Panc1 (cell line): Measurements from ENCODE around the gene GRIK3. TPM values are rescaled to one million over a fixed set of nuclear protein-coding genes. Genes with fewer than 3 reads are reported as not detected.

Experiments
- ATAC-seq: fragments of 200-7000 bp; cut with Tn5 transposase; 2 replicates; pipeline ENCODE4 v1.9.1; 2020; ENCODE audit warnings: mild to moderate bottlenecking, moderate library complexity
- BruUV-seq: library from RNA; stranded (reverse); fragments of 400-500 nt; replicated peaks from 2 replicates; lab custom pipeline; 2021; lab: Mats Ljungman, UMichigan
- CTCF ChIA-PET: fragments of 300-600 bp; sonication (Branson Sonifier 250); formaldehyde crosslinking; loops from one replicate; lab custom pipeline; 2022; ENCODE audit warnings: antibody characterized with exemption; lab: Charles Lee
- POLR2A ChIA-PET: fragments of 300-600 bp; sonication (Branson Sonifier 250); formaldehyde crosslinking; loops from one replicate; lab custom pipeline; 2022; ENCODE audit warnings: antibody characterized with exemption; lab: Charles Lee
- DNase-seq: peaks from one replicate; pipeline ENCODE4 v3.0.0-alpha.2; 2010; ENCODE audit warnings: low read depth, low spot score
- H3K27ac ChIP-seq: 2 replicates; pipeline ENCODE4 v1.5.1; 2011; ENCODE audit warnings: mild to moderate bottlenecking, low read length, inconsistent platforms
- H3K27me3 ChIP-seq: fragments of 200-500 bp; sonication (Bioruptor generic); 2 replicates; pipeline ENCODE4 v1.6.0; 2014; ENCODE audit warnings: low read length, inconsistent platforms; ENCODE audit not compliant: control insufficient read depth, insufficient read depth
- H3K36me3 ChIP-seq: fragments of 200-500 bp; sonication (Bioruptor generic); 2 replicates; pipeline ENCODE4 v1.5.1; 2014; ENCODE audit warnings: inconsistent platforms, mild to moderate bottlenecking, low read length, moderate library complexity; ENCODE audit not compliant: control insufficient read depth, insufficient read depth
- H3K4me1 ChIP-seq: 2 replicates; pipeline ENCODE4 v1.5.1; 2011; ENCODE audit warnings: inconsistent platforms, mild to moderate bottlenecking, low read length, moderate library complexity; ENCODE audit not compliant: control insufficient read depth, insufficient read depth
- H3K4me3 ChIP-seq, 2 experiments: 2 replicates each; pipeline ENCODE4 v1.5.1; 2011 to 2012; ENCODE audit warnings: low read depth in 2 of 2, low read length in 2 of 2, mild to moderate bottlenecking in 2 of 2, inconsistent platforms in 1 of 2, moderate library complexity in 1 of 2
- H3K9me3 ChIP-seq: fragments of 200-500 bp; sonication (Bioruptor generic); 2 replicates; pipeline ENCODE4 v1.5.1; 2014; ENCODE audit warnings: low read depth, mild to moderate bottlenecking, inconsistent platforms, low read length, moderate library complexity; ENCODE audit not compliant: control insufficient read depth, insufficient read depth
- CTCF ChIP-seq: fragments of 450-650 bp; IDR thresholded peaks from 2 replicates; pipeline ENCODE4 v1.5.1; 2017; ENCODE audit warnings: mild to moderate bottlenecking
- POLR2AphosphoS5 ChIP-seq: IDR thresholded peaks from 2 replicates; pipeline ENCODE4 v1.6.1; 2012; ENCODE audit warnings: mild to moderate bottlenecking, low read depth, low read length, moderate library complexity
- REST ChIP-seq, 2 experiments: IDR thresholded peaks; 2 replicates each; pipeline ENCODE4 v1.6.1; 2011 to 2012; ENCODE audit warnings: low read depth in 2 of 2, control low read depth in 1 of 2, low read length in 1 of 2, mild to moderate bottlenecking in 1 of 2, moderate library complexity in 1 of 2; ENCODE audit not compliant: insufficient read depth in 1 of 2
- SIN3A ChIP-seq: IDR thresholded peaks from 2 replicates; pipeline ENCODE4 v1.6.1; 2012; ENCODE audit warnings: low read depth, mild to moderate bottlenecking, low read length, moderate library complexity, borderline replicate concordance; ENCODE audit not compliant: insufficient read depth
- TCF7L2 ChIP-seq: IDR thresholded peaks from 2 replicates; pipeline ENCODE4 v1.6.1; 2011; ENCODE audit warnings: mild to moderate bottlenecking, low read depth, low read length, inconsistent platforms
- in situ Hi-C: cut with HindIII; loops from 2 replicates; pipeline ENCODE4 v1.10.0; 2016; ENCODE audit warnings: low sequenced_read_pairs, low pct_unique_long_range_greater_than_20kb
- intact Hi-C: fragments of 100-400 bp; cut with micrococcal nuclease; formaldehyde crosslinking; loops from one replicate; pipeline ENCODE4 v1.10.0; 2022; ENCODE audit not compliant: unreplicated experiment
- total RNA-seq: library from RNA; stranded (reverse); gene quantifications from one replicate; pipeline ENCODE4 v1.2.1, GENCODE V29; 2021; ENCODE audit not compliant: unreplicated experiment

GRIK3 gene
- total RNA-seq, 1 experiment from 2014 or later: not detected

- H3K4me3 ChIP-seq: no peak overlapping the region
- no peaks in the 10 kb centered on the region for H3K9me3 ChIP-seq
- ATAC-seq (no peak), DNase-seq (no peak)
- no peaks in the 10 kb centered on the region for H3K4me1 ChIP-seq
- no peak overlapping the region for H3K27ac ChIP-seq
- ChIA-PET CTCF (no interaction called here), POLR2A (no interaction called here)
- no TSS peak for BruUV-seq
- H3K36me3 ChIP-seq: no peaks in the 10 kb centered on the region
- in situ Hi-C loops: no loop called here
- intact Hi-C loops: loop anchor here (10.0 kb wide), 1 partner anchor 1974 kb away; no protein-coding TSS in a partner anchor
- peaks cover 6% of the 10 kb centered on the region; the same call in 1 of the 2 replicates for H3K27me3 ChIP-seq
- TF ChIP-seq POLR2AphosphoS5: no peak
- TF ChIP-seq SIN3A: no peak
- no peak for TF ChIP-seq REST (IDR thresholded peaks at IDR 0.05; ENCODE audit: insufficient read depth in 1 of 2, low read depth in 2 of 2, low read length in 1 of 2)
- TF ChIP-seq CTCF: no peak
- TF ChIP-seq TCF7L2: no peak
These were observed 255.6 kb downstream of the GRIK3 start for GRCh38 chr1:36778740-36779139.

GRCh38 chr1:36776948-36777831 is 257.1 kb downstream of the GRIK3 start:
- H3K27ac ChIP-seq: no peak overlapping the region
- in situ Hi-C loops (no loop called here), intact Hi-C loops (loop anchor here (10.0 kb wide), 1 partner anchor 1972 kb away; no protein-coding TSS in a partner anchor)
- BruUV-seq: no TSS peak
- no peaks in the 10 kb centered on the region for H3K4me1 ChIP-seq
- H3K9me3 ChIP-seq: no peaks in the 10 kb centered on the region
- CTCF ChIA-PET: no interaction called here
- no peak overlapping the region for H3K4me3 ChIP-seq
- peaks cover 6% of the 10 kb centered on the region; the same call in 1 of the 2 replicates for H3K27me3 ChIP-seq
- no peaks in the 10 kb centered on the region for H3K36me3 ChIP-seq
- TF ChIP-seq POLR2AphosphoS5: no peak
- no peak for TF ChIP-seq CTCF
- no peak for TF ChIP-seq SIN3A
- TF ChIP-seq REST (IDR thresholded peaks at IDR 0.05; ENCODE audit: insufficient read depth in 1 of 2, low read depth in 2 of 2, low read length in 1 of 2): no peak
- no peak for TF ChIP-seq TCF7L2
- ATAC-seq: no peak
- POLR2A ChIA-PET: no interaction called here
- DNase-seq: no peak
